C4-2B (cell line): ENCODE measurements around the gene NTF3.

Experiments
- H3K27ac ChIP-seq: fragments of 450-650 bp; 2 replicates; pipeline ENCODE4 v1.5.1; 2017
- CTCF ChIP-seq: fragments of 450-650 bp; conservative IDR thresholded peaks from 2 replicates; pipeline ENCODE4 v1.5.1; 2017; ENCODE audit warnings: mild to moderate bottlenecking
- ZFX ChIP-seq: fragments of 450-650 bp; IDR thresholded peaks from 2 replicates; pipeline ENCODE4 v1.6.1; 2017

The NTF3 gene

GRCh38 chr12:5440978-5441377 is 9.1 kb downstream of the NTF3 start:
- no peak overlapping the region for H3K27ac ChIP-seq
- TF ChIP-seq CTCF (no peak), ZFX (no peak)

GRCh38 chr12:5441497-5442236 is 9.8 kb downstream of the NTF3 start:
- no peak overlapping the region for H3K27ac ChIP-seq
- TF ChIP-seq CTCF (no peak), ZFX (no peak)

GRCh38 chr12:5442251-5443006 is 10.5 kb downstream of the NTF3 start:
- TF ChIP-seq ZFX, result no peak
- TF ChIP-seq CTCF, result peak; percentile 79
- no peak overlapping the region for H3K27ac ChIP-seq

GRCh38 chr12:5444520-5444919 is 12.6 kb downstream of the NTF3 start:
- H3K27ac ChIP-seq, result no peak overlapping the region
- TF ChIP-seq CTCF, result no peak
- TF ChIP-seq ZFX, result no peak

GRCh38 chr12:5447320-5447719 is 15.4 kb downstream of the NTF3 start:
- no peak overlapping the region for H3K27ac ChIP-seq
- TF ChIP-seq ZFX, result no peak
- no peak for TF ChIP-seq CTCF

GRCh38 chr12:5451251-5451650 is 19.3 kb downstream of the NTF3 start:
- TF ChIP-seq ZFX (no peak), CTCF (no peak)
- H3K27ac ChIP-seq, result no peak overlapping the region

- H3K27ac ChIP-seq, result no peak overlapping the region
- no peak for TF ChIP-seq CTCF
- TF ChIP-seq ZFX, result no peak
Observed at GRCh38 chr12:5452569-5452968, 20.7 kb downstream of the NTF3 start.
